ENCODE data around the gene SLC9A9.

SLC9A9 gene

GRCh38 chr3:143354342-143354741 is 493.9 kb downstream of the SLC9A9 start:
- no peaks in the 10 kb centered on the region for H3F3A ChIP-seq (ENCODE audit: insufficient read depth, low read length)
- H3K9ac ChIP-seq (ENCODE audit: low read length): no peak overlapping the region
- no peaks in the 10 kb centered on the region for H3K36me3 ChIP-seq (replicated peaks; ENCODE audit: insufficient read depth, low read length)
- no peaks in the 10 kb centered on the region for H3K79me2 ChIP-seq (ENCODE audit: low read length)
- no peaks in the 10 kb centered on the region for H3K27me3 ChIP-seq (replicated peaks; ENCODE audit: insufficient read depth, low read length)
- no peak for TF ChIP-seq EZH2phosphoT487 (IDR thresholded peaks at IDR 0.05; ENCODE audit: low read length)
- no peak for TF ChIP-seq CTCF (IDR thresholded peaks at IDR 0.05; ENCODE audit: low read length)
- TF ChIP-seq EZH2 (optimal IDR thresholded peaks at IDR 0.05; ENCODE audit: low read depth, low read length): no peak
- no peaks in the 10 kb centered on the region for H4K20me1 ChIP-seq (ENCODE audit: insufficient read depth, low read length)
- no peaks in the 10 kb centered on the region for H3K9me2 ChIP-seq (replicated peaks; ENCODE audit: insufficient read depth, low read length)
- no peak overlapping the region for H3K4me2 ChIP-seq (ENCODE audit: low read depth, low read length)
- DNase-seq: no peak
- H3K4me3 ChIP-seq (ENCODE audit: low read length): no peak overlapping the region
- no peaks in the 10 kb centered on the region for H3K4me1 ChIP-seq (ENCODE audit: low read length)
- H2AFZ ChIP-seq (ENCODE audit: low read length): no peak overlapping the region
- H3K9me3 ChIP-seq (replicated peaks; ENCODE audit: insufficient read depth, low read length): no peaks in the 10 kb centered on the region
- H3K27ac ChIP-seq (ENCODE audit: low read length): no peak overlapping the region

GRCh38 chr3:143352850-143353550 is 495.3 kb downstream of the SLC9A9 start:
- H2AFZ ChIP-seq (ENCODE audit: low read length): no peak overlapping the region
- H4K20me1 ChIP-seq (ENCODE audit: insufficient read depth, low read length): no peaks in the 10 kb centered on the region
- H3F3A ChIP-seq (ENCODE audit: insufficient read depth, low read length): no peaks in the 10 kb centered on the region
- H3K4me1 ChIP-seq (ENCODE audit: low read length): 0 out of 2 replicates have a peak, but pooled peaks cover 7% of the 10 kb centered on the region
- no peaks in the 10 kb centered on the region for H3K36me3 ChIP-seq (replicated peaks; ENCODE audit: insufficient read depth, low read length)
- DNase-seq: no peak
- H3K9me3 ChIP-seq (replicated peaks; ENCODE audit: insufficient read depth, low read length): no peaks in the 10 kb centered on the region
- no peak overlapping the region for H3K4me2 ChIP-seq (ENCODE audit: low read depth, low read length)
- H3K9me2 ChIP-seq (replicated peaks; ENCODE audit: insufficient read depth, low read length): no peaks in the 10 kb centered on the region
- H3K79me2 ChIP-seq (ENCODE audit: low read length): no peaks in the 10 kb centered on the region
- no peak for TF ChIP-seq EZH2 (optimal IDR thresholded peaks at IDR 0.05; ENCODE audit: low read depth, low read length)
- TF ChIP-seq EZH2phosphoT487 (IDR thresholded peaks at IDR 0.05; ENCODE audit: low read length): no peak
- H3K4me3 ChIP-seq (ENCODE audit: low read length): no peak overlapping the region
- no peaks in the 10 kb centered on the region for H3K27me3 ChIP-seq (replicated peaks; ENCODE audit: insufficient read depth, low read length)
- H3K9ac ChIP-seq (ENCODE audit: low read length): no peak overlapping the region
- H3K27ac ChIP-seq (ENCODE audit: low read length): no peak overlapping the region

- H3K9me2 ChIP-seq (replicated peaks; ENCODE audit: insufficient read depth, low read length): no peaks in the 10 kb centered on the region
- no peak overlapping the region for H3K9ac ChIP-seq (ENCODE audit: low read length)
- no peak for DNase-seq
- TF ChIP-seq EZH2phosphoT487 (IDR thresholded peaks at IDR 0.05; ENCODE audit: low read length) (no peak), CTCF (IDR thresholded peaks at IDR 0.05; ENCODE audit: low read length) (no peak), EZH2 (optimal IDR thresholded peaks at IDR 0.05; ENCODE audit: low read depth, low read length) (no peak)
- H2AFZ ChIP-seq (ENCODE audit: low read length): no peak overlapping the region
- H3F3A ChIP-seq (ENCODE audit: insufficient read depth, low read length): no peaks in the 10 kb centered on the region
- no peaks in the 10 kb centered on the region for H3K27me3 ChIP-seq (replicated peaks; ENCODE audit: insufficient read depth, low read length)
- H3K4me1 ChIP-seq (ENCODE audit: low read length): 0 out of 2 replicates have a peak, but pooled peaks cover 7% of the 10 kb centered on the region
- H3K27ac ChIP-seq (ENCODE audit: low read length): no peak overlapping the region
- no peaks in the 10 kb centered on the region for H4K20me1 ChIP-seq (ENCODE audit: insufficient read depth, low read length)
- no peaks in the 10 kb centered on the region for H3K36me3 ChIP-seq (replicated peaks; ENCODE audit: insufficient read depth, low read length)
- no peak overlapping the region for H3K4me2 ChIP-seq (ENCODE audit: low read depth, low read length)
- H3K9me3 ChIP-seq (replicated peaks; ENCODE audit: insufficient read depth, low read length): no peaks in the 10 kb centered on the region
- H3K79me2 ChIP-seq (ENCODE audit: low read length): no peaks in the 10 kb centered on the region
- H3K4me3 ChIP-seq (ENCODE audit: low read length): no peak overlapping the region
Observed at GRCh38 chr3:143351895-143352608, 496.2 kb downstream of the SLC9A9 start.
